HG02981 (cell line): ENCODE measurements around the gene IMMP2L.
"Not testable (repeated sequence)": the region's sequence is repeated elsewhere in the genome, so short reads cannot be mapped to it uniquely, and the experiment has no call there.

Experiments
- ATAC-seq: cut with Tn5 transposase; IDR thresholded peaks from one replicate; pipeline ENCODE4 v1.9.1; 2021; ENCODE audit warnings: mild to moderate bottlenecking, moderate library complexity; ENCODE audit not compliant: unreplicated experiment

IMMP2L gene

DNA sequence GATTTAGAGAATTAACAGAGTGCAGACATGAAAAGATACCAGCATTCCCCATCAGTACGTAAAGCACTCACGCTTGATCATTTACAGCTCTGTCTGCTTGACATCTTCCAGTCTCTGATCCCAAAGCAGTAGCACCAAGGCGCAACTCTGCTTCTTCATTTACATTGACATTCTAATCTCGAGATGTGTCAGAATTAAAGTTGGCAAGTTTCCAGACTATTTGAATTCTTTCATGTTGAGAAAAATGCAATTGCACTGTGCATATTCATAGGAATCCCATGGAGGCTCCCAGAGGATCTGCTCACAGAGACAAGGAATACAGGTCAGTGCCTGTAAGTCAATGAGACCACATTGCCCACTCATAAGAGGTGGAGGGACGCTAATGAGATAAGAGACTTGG lies 287.4 kb downstream of the IMMP2L start:
- no peak for ATAC-seq

DNA sequence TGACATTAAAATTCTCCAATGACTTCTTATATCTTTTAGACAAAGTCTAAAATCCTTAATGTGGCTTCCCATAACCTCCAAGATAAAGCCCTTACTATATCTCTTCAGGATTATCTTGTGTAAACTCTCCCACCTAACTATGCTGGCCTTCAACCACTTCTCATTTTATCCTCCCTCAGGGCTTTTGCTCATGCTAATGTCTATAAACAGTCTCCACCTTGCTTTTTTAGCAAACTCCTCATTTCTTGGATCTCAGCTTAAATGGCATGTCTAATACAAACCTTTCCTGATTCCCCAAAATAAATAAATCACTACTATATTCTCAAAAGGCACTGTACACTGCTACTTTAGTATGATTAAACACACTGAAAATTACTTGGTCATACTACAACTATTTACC lies 290.2 kb downstream of the IMMP2L start:
- no peak for ATAC-seq

DNA sequence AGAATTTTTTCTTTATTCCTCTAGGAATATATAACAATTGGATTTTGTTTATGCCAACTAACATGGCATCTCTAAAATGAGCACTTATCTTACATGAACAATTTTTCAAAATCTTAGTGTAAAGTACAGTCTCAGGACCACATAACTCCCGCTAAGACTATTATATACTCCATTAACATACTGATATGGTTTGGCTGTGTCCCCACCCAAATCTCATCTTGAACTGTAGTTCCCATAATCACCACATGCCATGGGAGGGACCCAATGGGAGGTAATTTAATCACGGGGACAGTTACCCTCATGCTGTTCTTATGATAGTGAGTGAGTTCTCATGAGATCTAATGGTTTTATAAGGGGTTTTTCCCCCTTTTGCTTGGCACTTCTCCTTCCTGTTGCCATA lies 291.5 kb downstream of the IMMP2L start:
- not testable (repeated sequence) for ATAC-seq

DNA sequence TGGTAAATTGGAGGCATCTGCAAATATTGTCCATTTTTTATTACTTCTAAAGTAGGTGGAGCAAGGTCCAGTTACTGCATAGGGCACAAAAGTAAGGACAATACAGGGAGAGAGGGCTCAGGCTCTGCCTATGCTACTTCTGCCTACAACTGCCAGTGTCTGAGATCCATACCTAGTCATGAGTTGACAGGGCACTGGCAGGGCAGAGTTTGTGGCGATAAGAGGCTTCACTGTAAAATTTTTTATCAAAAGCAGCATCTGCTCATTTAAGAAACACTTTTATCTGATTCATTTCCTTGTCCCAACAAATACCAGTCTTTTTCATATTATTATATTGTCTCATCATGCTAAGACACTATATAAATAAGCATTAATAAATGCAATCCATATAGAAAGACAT lies 293.4 kb downstream of the IMMP2L start:
- no peak for ATAC-seq

DNA sequence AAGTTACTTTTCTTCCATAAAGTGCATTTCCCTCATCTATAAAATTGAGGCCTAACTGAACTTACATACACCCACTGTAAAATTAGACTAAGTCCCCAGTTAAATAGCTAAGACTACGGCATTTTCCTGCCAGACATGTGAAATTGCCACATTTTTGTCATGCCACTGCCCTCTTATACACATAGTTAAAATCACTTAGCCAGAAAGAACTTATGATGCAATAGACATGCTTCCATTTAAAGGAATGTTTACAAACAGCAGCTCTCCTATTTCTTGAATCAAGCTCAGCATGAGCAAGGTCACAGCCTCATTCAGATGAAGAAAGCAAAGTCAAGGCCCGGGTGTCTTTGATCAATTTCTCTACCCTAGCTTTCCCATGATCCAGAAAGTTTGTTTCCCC lies 295.7 kb downstream of the IMMP2L start:
- ATAC-seq: no peak

DNA sequence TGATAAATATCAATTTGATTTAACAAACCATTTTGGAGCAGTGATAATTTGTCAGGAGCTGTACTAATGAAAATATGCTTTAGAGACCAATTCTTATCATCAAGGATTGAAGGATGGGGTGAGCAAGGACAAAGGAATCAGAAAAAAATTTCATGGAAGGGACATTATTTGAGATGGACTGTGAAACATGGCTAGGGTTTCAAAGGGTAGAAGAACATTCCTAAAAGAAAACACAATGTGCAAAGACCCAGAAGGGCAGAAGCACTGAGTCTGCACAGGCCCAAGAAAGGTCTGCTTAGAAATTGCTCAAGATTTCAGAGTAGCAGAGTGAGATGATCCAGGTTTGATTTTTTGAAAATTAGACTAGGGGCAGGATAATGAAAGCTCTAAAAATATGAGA lies 296.9 kb downstream of the IMMP2L start:
- ATAC-seq: no peak

DNA sequence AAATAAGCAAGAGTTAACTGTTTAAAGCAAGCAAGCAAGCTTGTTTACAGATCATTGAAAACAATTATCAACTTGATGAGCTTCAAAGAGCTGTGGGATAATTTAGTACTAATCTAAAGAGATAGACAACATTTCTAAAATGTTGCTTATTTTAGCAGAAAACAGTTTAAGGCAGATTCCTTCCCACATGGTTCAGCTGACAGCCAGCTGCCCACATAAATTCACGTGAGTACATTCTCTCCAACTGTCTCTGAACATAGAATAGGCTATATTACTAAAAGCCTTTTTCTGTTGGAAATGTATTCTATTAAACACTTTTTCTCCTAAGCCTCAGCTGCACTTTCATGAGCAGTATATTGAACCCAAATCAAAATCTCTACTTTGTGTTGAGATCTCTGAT lies 297.3 kb downstream of the IMMP2L start:
- no peak for ATAC-seq

DNA sequence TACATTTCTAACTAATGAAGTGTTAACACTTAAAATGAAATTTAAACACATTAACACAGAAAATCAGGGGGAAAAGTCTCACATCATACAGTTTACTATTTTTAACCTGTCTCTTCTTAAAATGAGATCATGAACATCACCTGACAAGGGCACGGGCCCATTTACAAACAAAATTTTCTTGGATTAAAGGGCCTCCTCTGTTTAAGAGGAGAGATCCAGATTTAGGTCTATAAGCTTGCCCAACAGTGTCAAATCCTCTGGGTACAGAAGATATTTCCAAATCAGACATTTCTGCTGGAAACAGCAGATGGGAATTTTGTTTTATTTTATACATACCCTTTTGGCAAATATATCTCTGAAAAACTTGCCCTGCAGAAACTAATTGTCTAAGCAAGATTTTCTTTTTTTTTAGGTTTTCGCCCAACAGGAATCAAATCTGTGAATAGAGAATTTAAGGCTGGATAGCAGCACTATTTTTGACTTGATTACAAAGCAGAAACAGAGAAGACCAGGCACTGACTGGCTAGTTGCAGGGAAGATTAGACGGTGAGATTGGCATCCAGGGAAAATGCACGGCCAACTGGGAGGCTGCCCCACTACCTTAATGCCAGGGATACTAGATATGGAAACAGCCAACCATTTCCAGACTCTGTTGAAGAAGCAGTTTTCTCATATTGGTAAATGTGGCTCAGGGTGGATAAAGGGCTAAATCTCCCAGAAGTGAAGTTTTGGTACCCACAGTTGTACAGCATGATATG lies 298.0 kb downstream of the IMMP2L start:
- no peak for ATAC-seq

DNA sequence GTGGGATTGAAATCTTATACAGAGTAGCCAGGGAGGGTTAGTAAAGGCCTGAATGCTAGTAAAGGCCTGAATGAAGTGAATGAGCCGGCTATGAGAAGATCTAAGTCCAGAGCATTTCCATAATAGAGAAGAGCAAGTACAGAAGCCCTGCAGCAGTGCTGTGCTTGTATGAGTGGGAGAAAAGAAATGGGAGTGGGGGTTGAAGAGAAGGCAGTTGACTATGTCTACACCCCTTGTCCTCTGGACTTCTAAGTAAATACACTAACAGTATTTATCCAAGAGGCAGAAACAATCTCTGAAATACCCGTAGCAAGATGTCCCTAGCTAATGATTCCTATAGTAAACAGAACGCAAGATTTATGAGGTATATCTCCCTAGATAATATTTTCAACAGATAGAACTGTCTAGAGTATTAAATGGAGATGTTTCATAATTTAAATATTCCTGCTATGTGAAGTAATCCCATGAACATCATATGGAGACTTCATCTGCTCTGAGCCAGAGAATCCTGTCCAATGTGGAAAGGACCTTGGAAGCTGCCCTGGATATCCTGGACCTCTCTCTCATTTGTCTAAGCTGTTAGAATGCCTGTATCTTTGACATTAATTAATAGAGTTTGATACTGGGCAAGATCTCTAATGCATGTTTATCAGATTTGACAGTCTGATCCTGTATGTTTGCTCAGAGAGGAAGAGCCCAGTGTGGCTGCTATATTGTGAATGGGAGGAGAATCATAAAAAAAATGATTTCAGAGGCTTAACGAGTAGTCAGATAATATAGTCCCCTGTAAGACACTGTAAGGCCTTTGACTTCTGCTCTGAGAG lies 299.8 kb downstream of the IMMP2L start:
- no peak for ATAC-seq

DNA sequence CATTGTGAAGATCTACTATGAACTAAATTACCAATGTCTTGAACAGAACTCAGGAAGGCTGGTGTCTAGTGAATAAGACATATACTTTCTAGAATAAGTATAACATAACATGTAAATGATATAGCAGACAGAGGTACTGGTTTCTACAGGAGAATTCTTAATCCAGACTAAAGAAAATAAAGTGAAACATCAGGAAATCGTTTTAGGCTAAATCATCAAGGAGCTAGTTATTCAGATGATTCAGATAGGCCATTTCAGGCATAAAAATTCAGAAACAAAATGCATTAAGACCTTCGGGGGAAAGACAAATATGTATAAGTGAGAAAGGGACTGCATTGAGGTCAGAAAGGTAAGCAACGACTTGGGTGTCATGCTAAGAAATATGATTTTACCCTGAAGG lies 300.8 kb downstream of the IMMP2L start:
- ATAC-seq: no peak

DNA sequence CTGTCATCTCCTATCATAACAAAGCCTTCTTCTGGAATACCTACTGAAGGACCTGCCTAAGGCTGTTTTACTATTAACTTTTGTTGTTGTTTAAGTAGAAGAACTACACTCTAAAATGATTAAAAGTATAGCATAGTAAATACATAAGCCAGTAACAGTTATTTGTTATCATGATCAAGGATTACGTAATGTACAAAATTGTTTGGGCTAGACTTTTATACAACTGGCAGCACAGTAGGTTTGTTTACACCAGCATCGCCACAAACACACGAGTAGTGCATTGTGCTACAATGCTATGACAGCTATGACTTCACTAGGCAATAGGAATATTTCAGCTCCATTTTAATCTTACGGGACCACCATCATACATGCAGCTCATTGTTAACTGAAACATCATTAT lies 302.3 kb downstream of the IMMP2L start:
- ATAC-seq: no peak

DNA sequence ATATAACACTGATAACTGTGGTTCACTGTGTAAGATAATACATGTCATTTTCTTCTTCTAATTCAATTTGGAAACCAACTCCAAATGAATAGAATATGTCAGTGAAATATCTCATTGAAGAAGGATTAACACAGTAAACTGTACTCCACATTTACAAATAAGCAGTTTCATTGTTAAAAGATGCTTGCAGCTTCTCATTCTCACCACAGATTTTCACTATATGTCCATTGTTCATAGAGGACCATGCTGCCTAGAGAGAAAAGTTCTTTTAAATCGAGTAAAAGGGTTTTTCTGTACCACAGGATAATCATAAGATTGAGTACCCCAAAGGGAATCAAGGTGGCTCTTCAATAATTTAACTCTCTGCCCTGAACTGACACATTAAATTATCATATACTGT lies 305.9 kb downstream of the IMMP2L start:
- no peak for ATAC-seq

DNA sequence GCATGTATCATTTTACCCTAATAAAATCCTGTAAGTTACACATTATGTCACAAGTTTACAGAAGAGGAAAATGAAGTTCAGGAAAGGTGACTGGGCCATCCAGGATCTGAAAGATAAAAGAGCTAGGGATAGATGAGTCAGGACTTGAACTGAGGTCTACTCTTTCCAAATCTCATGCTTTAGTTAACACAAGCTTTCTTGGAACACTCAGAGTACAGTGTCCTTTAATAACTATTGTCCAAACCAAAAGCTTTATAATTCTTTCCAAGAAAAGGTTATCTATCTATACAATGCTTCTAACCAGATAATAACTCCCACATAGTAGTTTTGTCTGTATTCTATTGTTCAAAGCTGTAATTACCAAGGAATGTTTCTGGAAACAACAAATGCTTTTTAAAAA lies 306.7 kb downstream of the IMMP2L start:
- ATAC-seq: no peak

DNA sequence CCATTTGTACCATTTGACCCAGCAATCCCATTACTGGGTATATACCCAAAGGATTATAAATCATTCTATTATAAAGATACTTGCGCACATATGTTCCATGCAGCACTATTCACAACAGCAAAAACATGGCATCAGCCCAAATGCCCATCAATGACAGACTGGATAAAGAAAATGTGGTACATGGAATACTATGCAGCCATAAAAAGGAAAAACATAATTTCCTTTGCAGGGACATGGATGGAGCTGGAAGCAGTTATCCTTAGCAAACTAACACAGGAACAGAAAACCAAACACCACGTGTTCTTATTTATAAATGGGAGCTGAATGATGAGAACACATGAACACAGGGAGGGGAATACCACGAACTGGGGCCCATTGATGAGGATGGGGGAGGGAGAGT lies 310.9 kb downstream of the IMMP2L start:
- ATAC-seq: not testable (repeated sequence)

DNA sequence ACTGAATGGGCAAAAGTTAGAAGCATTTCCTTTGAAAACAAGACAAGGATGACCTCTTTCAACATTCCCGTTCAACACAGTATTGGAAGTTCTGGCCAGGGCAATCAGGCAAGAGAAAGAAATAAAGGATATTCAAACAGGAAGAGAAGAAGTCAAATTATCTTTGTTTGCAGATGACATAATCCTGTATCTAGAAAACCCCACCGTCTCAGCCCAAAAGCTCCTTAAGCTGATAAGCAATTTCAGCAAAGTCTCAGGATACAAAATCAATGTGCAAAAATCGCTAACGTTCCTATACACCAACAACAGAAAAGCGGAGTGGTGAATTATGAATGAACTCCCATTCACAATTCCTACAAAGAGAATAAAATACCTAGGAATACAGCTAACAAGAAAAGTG lies 312.5 kb downstream of the IMMP2L start:
- ATAC-seq: not testable (repeated sequence)

DNA sequence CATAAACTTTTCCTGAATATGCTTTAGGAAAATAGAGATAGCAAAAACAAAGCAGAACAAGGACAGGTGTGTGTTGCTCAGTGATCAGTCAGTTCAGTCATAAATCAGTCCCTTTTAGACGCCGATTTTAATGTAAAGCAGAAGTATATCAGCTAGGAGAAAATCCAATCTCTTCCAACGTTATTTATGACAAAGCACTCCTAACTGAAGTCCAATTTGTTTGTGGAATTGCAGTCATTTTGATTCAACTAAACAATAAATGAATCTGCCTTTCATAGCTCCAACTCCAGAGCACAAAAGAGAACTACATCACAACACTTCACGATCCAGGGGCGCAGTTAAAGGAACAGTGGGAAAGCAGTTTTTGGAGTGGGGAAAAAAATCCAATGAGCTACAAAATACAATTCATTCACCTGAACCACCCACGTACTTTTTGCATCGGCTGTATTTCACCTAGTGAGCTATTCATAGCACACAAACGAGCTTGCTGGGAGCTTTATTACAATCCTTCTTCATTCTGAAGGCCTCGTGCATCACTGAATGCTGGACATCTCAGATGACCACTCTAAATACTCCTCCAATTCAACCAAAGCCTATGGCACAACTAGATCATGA lies 320.0 kb downstream of the IMMP2L start:
- ATAC-seq: no peak

DNA sequence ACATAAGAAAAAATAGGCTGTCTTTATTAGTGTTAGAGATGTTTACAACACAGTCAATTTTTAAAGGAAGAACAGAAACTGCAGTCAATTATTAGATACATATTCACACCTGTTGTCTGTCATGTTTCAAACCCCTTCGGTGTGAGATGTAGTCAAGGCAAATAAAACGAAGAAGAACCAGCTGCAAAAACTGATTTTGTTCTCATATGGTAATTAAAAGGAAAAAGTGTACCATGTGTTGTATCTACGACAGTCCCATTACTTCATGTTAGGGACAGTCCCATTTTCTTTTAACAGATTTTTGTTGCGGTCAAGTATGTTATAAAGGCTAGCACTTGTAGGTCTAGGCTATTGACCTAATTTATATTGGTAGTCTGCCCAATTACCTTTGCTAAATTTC lies 321.9 kb downstream of the IMMP2L start:
- peak; percentile 72 for ATAC-seq

DNA sequence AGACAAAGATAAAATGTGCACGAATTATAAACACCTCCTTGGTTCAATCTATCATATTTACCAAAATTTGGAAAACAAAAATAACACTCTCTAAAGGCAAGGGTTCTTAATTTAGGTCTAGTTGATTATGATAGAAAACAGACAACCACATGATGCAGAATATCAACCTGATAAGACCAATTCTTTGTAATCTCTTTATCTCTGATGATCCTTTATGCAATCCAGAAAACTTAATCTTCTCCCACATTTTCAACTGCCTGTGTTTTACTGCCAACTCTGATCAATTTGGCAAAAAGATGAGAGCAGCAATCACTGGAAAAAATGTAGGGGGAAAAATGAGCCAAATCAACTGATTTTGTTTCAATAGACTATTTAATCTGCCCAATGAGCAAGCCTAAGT lies 322.9 kb downstream of the IMMP2L start:
- no peak for ATAC-seq

DNA sequence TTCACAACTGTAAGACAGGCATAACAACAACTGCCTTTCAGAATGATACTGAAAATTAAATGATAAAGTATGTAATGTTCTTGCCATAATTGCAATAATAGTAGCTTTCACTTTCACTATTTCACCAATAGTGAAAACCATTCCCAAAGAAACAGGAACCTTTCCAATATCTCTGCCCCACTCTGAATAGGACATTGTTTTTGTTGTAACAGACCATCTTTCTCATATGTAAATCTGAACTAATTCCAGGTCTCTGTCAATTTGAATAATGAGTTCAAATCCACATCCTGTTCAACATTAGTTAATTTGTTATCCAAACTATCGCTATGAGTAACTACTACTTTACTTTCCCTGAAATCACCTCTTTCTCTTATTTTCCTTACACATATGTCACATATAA lies 323.4 kb downstream of the IMMP2L start:
- no peak for ATAC-seq

DNA sequence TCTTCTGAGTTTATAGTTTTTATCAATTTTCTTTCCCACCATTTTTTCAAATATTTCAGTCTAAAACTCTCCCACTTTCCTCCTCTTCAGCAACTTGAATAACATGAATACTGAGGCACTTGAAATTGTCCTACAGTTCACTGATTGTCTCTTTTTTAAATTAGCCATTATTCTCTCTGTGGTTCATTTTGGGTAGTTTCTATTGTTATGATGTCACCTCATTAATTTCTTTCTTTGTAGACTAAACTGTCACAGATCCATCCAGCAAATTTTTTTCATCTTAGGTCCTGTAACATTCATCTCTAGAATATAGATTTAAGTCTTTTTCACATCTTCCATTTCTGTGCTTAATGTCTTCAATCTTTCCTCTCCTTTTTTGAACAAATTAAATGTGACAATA lies 326.6 kb downstream of the IMMP2L start:
- ATAC-seq: no peak

DNA sequence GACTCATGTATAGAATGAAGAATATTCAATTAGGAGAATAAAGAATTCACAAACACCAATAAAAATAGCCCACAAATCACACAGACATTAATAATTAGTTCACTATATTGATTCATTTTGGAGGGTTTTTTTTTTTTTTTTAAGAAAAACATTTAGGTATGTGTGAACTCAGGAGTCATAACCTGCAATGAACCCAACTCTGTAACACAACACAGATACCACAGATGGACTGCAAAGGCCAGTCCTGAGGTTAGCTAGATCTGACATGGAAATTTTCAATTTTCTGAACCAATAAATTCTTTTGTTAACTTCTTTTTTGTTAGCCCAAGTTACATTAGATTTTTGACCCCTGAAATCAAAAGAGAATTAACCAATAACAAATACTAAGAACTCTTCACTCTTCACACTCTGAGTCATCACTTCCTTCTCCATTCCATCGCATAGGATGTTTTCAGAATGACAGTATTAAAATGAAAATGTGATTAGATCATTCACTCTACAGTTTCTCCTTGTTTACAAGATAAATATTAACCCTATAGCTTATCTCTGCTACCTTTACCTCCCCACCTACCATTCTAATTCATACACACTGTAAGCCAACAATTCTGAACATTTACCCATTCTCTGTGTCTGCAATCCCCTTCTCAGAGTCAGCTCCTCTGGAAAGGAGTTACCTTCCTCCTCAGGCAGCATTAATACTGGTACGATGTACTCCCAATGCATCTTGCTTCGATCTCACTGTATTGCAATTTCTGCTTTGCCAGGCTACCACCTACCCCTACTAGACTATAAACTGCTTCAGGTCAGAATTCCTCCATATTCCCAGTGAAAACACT lies 329.8 kb downstream of the IMMP2L start:
- peak; percentile 96 for ATAC-seq
